Breast epithelium (tissue), 3 donors: ENCODE data around the gene GAS7.
"Not testable (repeated sequence)": the region's sequence is repeated elsewhere in the genome, so short reads cannot be mapped to it uniquely, and the experiment has no call there.

Experiments
- CTCF ChIP-seq, 3 donors: fragments of 450-650 bp; IDR thresholded peaks; one replicate each; pipeline ENCODE4 v1.5.1; 2016 to 2017; ENCODE audit warnings: antibody characterized with exemption in 3 of 3, mild to moderate bottlenecking in 3 of 3, moderate library complexity in 3 of 3
- POLR2A ChIP-seq: fragments of 450-650 bp; IDR thresholded peaks from one replicate; pipeline ENCODE4 v1.6.1; 2016; ENCODE audit warnings: antibody characterized with exemption, mild to moderate bottlenecking, moderate library complexity
- POLR2AphosphoS5 ChIP-seq, 3 donors: sonication (generic); formaldehyde crosslinking; IDR thresholded peaks; one replicate each; pipeline ENCODE4 v1.6.1; 2017; ENCODE audit warnings: antibody characterized with exemption in 3 of 3

GRCh38 chr17:10002567-10003360 is 195.6 kb downstream of the GAS7 start:
- not testable (repeated sequence) for TF ChIP-seq CTCF (IDR thresholded peaks at IDR 0.05); POLR2A; POLR2AphosphoS5 (IDR thresholded peaks at IDR 0.05)
